Gastrocnemius medialis (tissue), 4 donors: Measurements from ENCODE around the gene VAT1L.

Source experiments
- POLR2A ChIP-seq, 2 donors: fragments of 450-650 bp; IDR thresholded peaks; one replicate each; pipeline ENCODE4 v1.6.1; 2017; ENCODE audit warnings: antibody characterized with exemption in 2 of 2, mild to moderate bottlenecking in 2 of 2, moderate library complexity in 2 of 2
- TF ChIP-seq, protein P1 (sequence below), 5 experiments: fragments of 450-650 bp in 3 of 5; fragments of 200-600 bp in 2 of 5; sonication (generic) in 2 of 5; IDR thresholded peaks in 4 of 5; conservative IDR thresholded peaks in 1 of 5; 1 replicate in 4 of 5; 2 replicates in 1 of 5; pipeline ENCODE4 v1.5.1; 2016 to 2019; ENCODE audit warnings: antibody characterized with exemption in 5 of 5, mild to moderate bottlenecking in 3 of 5, moderate library complexity in 3 of 5

DNA sequence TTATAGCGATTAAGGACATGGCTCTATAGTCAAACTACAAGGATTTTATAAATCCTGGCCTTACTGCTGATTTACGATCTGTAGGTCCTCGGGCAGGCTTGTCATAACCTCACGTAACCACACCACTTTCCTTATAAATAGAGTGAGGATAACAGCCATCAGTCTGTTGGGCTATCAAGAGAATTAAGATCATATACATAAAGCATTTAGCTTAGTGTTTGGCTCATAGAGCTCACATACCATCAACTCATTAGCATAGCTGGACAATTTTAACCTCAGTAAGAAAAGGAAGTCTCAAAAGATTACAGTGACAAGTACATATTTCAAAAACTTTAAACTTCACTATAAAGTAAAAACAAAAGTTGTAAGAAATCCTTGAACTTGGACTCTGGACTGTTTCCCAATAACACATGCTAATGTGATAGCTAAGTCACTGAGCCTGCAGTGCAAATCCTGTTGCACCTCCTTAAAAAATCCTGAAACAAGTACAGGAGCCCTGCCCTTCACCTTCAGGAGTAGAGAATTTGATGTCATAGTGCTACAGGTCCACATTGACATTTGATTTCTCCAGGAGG is 213.2 kb downstream of the VAT1L start:
- no peak for TF ChIP-seq POLR2A (IDR thresholded peaks at IDR 0.05)
- TF ChIP-seq, protein P1, sequence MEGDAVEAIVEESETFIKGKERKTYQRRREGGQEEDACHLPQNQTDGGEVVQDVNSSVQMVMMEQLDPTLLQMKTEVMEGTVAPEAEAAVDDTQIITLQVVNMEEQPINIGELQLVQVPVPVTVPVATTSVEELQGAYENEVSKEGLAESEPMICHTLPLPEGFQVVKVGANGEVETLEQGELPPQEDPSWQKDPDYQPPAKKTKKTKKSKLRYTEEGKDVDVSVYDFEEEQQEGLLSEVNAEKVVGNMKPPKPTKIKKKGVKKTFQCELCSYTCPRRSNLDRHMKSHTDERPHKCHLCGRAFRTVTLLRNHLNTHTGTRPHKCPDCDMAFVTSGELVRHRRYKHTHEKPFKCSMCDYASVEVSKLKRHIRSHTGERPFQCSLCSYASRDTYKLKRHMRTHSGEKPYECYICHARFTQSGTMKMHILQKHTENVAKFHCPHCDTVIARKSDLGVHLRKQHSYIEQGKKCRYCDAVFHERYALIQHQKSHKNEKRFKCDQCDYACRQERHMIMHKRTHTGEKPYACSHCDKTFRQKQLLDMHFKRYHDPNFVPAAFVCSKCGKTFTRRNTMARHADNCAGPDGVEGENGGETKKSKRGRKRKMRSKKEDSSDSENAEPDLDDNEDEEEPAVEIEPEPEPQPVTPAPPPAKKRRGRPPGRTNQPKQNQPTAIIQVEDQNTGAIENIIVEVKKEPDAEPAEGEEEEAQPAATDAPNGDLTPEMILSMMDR (IDR thresholded peaks at IDR 0.05 in 4 of 5, conservative IDR thresholded peaks at IDR 0.05 in 1 of 5) = no peak
